Activated T-cell treated with anti-CD3 and anti-CD28 coated beads for 24 hours (primary cell): ENCODE results near the gene CREBBP.

ENCODE experiments used
- DNase-seq: peaks from one replicate; pipeline ENCODE4 v3.0.0-alpha.2; 2020; ENCODE audit warnings: low read depth

The CREBBP gene

GRCh38 chr16:3879887-3880564 is 487 bp downstream of the CREBBP start:
- DNase-seq, result peak; percentile 53

DNA sequence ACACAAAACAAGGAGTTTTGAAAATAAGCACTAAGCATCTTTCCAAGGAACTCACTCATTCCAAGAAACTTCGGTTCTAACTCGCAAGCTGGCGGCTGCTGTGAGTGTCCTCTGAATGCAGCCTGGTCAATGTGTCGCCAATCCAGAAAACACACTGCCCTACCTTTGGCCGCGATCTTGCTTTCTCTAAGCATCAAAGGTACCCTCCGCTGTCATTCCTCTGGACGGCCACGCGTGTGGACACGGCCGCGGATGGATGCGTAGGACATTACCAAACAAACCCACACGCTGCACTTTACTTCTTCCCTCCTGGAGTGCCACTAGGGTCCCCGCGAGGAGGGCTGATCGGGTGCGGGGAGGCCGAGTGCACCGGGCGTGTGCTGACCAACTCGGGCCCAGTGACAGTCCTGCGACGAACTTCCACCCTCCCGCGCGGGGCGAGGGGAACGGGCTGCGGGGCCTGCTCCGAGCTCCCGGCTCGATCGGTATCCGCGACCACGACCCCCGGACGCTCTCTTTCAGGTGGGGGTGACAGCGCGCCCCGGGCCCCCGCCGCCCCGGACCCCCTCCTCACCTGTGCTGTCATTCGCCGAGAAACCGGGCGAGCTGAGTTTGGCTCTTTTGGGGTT is 1.1 kb downstream of the CREBBP start:
- DNase-seq, result no peak

DNA sequence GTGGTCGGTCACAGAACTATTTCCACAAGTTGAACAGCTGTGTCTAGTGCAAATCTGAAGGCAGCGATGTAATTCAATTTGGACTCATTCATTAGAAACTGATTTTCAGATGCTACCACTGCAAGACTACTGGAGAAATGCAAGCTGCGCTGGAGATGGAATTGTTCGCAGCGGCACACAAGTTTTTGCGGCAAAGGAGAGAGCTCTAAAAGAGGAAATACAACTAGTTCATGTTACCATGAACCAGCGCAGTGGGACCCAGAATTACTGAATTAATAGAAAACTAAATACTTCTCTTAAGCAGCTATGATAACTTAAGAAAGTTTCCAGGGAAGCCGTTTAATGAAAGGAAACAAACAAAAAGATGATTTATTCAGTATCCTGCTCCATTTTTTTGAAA is 1.9 kb downstream of the CREBBP start:
- no peak for DNase-seq

- no peak for DNase-seq
Observed at GRCh38 chr16:3876695-3877094, 3.8 kb downstream of the CREBBP start.

GRCh38 chr16:3876160-3876559 is 4.4 kb downstream of the CREBBP start:
- no peak for DNase-seq

- DNase-seq, result no peak
Observed at GRCh38 chr16:3874794-3875692, 5.5 kb downstream of the CREBBP start.

- no peak for DNase-seq
Observed at GRCh38 chr16:3874242-3874641, 6.3 kb downstream of the CREBBP start.

- DNase-seq, result no peak
Observed at GRCh38 chr16:3873482-3874173, 6.9 kb downstream of the CREBBP start.

DNA sequence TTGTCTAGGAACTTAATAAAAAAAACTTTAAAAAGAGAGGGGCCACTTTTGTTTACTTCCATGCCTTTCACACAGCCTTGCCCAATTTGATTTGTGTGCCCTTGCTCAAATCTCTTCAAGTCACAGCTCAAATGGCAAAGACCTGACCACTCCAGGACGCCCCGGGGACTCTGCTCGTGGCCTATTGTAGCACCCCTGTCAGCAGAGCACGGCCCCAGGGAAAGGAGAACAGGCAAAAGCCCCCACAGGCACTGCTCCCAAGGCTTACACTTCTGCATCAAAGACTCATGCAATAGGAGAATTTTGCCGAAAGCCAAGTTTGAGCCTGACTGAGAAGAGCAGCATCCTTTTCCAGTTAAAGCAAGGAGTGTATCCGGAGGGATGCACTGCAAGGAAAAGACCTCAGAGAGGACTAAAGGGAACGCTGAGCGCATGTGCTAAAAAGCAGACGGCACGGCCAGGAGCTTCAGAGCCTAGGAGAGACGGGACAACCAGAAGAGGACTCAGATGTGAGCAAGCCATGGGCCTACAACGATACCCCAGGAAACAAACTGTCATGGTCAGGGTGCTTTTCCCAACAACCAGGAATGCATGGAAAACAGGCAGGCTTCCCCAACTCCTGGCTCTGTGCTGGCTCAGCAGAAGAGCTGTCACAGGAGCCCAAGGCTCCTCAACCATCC is 8.2 kb downstream of the CREBBP start:
- no peak for DNase-seq

- no peak for DNase-seq
Observed at GRCh38 chr16:3868967-3869366, 11.5 kb downstream of the CREBBP start.

DNA sequence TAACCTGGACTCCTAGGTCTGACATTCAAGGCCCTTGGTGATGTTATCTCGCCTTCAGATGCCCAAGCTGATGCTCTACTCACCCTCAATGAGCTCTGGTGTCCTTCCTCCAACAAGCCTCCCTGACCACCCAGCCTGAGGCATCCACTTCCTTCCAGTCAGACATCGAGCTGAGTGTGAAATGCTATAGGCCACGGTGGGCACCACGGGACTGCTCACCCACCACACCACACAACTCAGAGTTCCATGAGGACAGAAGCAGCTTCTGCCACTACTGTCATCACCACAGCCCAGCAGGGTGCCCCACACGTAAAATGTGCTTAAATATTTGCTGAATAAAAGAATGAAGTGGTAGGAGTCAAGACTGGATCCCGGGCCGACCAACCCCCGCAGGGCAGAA is 12.0 kb downstream of the CREBBP start:
- no peak for DNase-seq

- no peak for DNase-seq
Observed at GRCh38 chr16:3866703-3867431, 13.6 kb downstream of the CREBBP start.

- DNase-seq, result no peak
Observed at GRCh38 chr16:3865241-3865640, 15.3 kb downstream of the CREBBP start.

GRCh38 chr16:3864562-3864961 is 16.0 kb downstream of the CREBBP start:
- DNase-seq, result no peak

- DNase-seq, result no peak
Observed at GRCh38 chr16:3863587-3863986, 16.9 kb downstream of the CREBBP start.

- DNase-seq, result no peak
Observed at GRCh38 chr16:3861808-3862451, 18.6 kb downstream of the CREBBP start.

- no peak for DNase-seq
Observed at GRCh38 chr16:3859889-3860288, 20.6 kb downstream of the CREBBP start.

GRCh38 chr16:3858801-3859200 is 21.7 kb downstream of the CREBBP start:
- no peak for DNase-seq

DNA sequence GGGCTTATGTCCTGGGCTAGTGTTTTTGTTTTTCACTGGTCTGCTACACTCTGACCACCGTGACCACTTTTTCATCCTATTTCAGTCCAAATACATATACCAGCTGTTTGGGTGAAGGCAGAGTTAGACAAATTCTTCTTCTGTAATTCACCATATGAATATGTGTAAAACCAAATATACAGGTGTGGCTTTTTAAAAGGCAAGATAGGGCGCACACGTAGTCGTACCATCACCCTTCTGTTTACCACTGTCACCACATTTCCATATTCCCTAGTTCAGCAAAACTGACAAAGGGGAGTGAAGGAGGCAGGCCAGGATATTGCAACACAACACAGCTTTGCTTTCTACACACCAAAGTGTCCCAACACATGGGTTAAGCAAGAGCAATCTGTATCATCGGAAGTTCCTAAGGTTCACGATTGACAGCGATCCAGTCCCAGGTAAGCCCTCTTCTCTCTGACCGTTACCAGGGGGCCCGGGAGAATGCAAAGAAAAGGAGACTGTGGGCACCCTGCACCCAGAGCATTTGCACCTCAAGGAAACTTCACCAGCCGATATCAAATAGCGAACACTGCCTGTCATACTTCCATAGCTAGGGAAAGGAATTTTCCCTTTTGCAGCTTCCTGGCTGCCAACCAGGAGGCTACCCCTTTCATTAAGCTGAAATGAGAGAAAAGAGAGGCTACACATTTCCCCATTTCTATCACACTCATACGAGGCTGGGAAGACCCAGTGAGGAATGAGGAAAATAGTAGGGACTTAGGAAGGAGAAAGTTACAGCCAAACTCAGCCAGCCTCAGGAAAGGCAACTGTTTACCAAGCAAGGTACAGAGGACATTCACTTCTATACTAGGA is 23.1 kb downstream of the CREBBP start:
- DNase-seq, result no peak
